A673 (cell line): ENCODE measurements around the gene STAP2.

Experiments
- CTCF ChIP-seq: fragments of 300-800, 200-600 bp; sonication (generic); conservative IDR thresholded peaks from 2 replicates; pipeline ENCODE4 v1.5.1; 2017; ENCODE audit warnings: low read depth, mild to moderate bottlenecking, antibody characterized with exemption, low read length, moderate library complexity, mixed read lengths
- EZH2 ChIP-seq: fragments of 200-600 bp; sonication (generic); IDR thresholded peaks from 2 replicates; pipeline ENCODE4 v1.6.1; 2017; ENCODE audit warnings: borderline replicate concordance, low read depth, mild to moderate bottlenecking, mixed read lengths, antibody characterized with exemption, low read length; ENCODE audit not compliant: poor library complexity, severe bottlenecking

GRCh38 chr19:4368128-4368820, 29.6 kb upstream of the STAP2 start:
- TF ChIP-seq CTCF: no peak
- TF ChIP-seq EZH2: no peak
